IMR-90 (cell line): Measurements from ENCODE around the gene FBXO30. TPM values are rescaled to one million over a fixed set of nuclear protein-coding genes. Genes with fewer than 3 reads are reported as not detected.

ENCODE experiments used
- ATAC-seq: fragments of 200-7000 bp; cut with Tn5 transposase; 2 replicates; pipeline ENCODE4 v1.9.1; 2020; ENCODE audit warnings: low read depth, mild to moderate bottlenecking, moderate library complexity
- BruUV-seq: library from RNA; stranded (reverse); fragments of 400-500 nt; replicated peaks from 2 replicates; lab custom pipeline; 2021; lab: Mats Ljungman, UMichigan
- CTCF ChIA-PET: fragments of 300-600 bp; formaldehyde crosslinking; extraction: SDS; loops from one replicate; lab custom pipeline; 2021; ENCODE audit warnings: antibody characterized with exemption; lab: Yijun Ruan, JAX
- POLR2A ChIA-PET: fragments of 300-600 bp; sonication (Branson Sonifier 250); formaldehyde crosslinking; loops from one replicate; lab custom pipeline; 2022; ENCODE audit warnings: antibody characterized with exemption; ENCODE audit not compliant: unreplicated experiment; lab: Charles Lee
- DNase-seq: peaks from one replicate; pipeline ENCODE4 v3.0.0; 2013
- H2AFZ ChIP-seq: replicated peaks from 2 replicates; pipeline ENCODE3; 2013; ENCODE audit warnings: low read length, mild to moderate bottlenecking; ENCODE audit not compliant: poor library complexity
- H2AK5ac ChIP-seq: 2 replicates; pipeline ENCODE4 v1.6.1; 2013; ENCODE audit warnings: low read depth, low read length, inconsistent platforms
- H2AK9ac ChIP-seq: replicated peaks from 2 replicates; pipeline ENCODE3; 2013; ENCODE audit warnings: mild to moderate bottlenecking, low read depth, low read length, moderate library complexity; ENCODE audit not compliant: poor library complexity
- H2BK120ac ChIP-seq: 2 replicates; pipeline ENCODE4 v1.6.1; 2013; ENCODE audit warnings: low read depth, low read length, inconsistent platforms
- H2BK15ac ChIP-seq: 3 replicates; pipeline ENCODE4 v1.6.1; 2013; ENCODE audit warnings: low read depth, low read length, inconsistent platforms
- H2BK20ac ChIP-seq: 2 replicates; pipeline ENCODE4 v1.6.1; 2013; ENCODE audit warnings: low read depth, mild to moderate bottlenecking, inconsistent platforms, low read length, moderate library complexity
- H2BK5ac ChIP-seq: 2 replicates; pipeline ENCODE4 v1.6.1; 2013; ENCODE audit warnings: mild to moderate bottlenecking, low read depth, low read length, inconsistent platforms; ENCODE audit not compliant: poor library complexity, severe bottlenecking
- H3K14ac ChIP-seq: replicated peaks from 2 replicates; pipeline ENCODE4 v1.6.1; 2013; ENCODE audit warnings: low read depth, low read length, inconsistent platforms
- H3K18ac ChIP-seq: 2 replicates; pipeline ENCODE4 v1.6.1; 2013; ENCODE audit warnings: low read depth, low read length, control low read depth
- H3K23ac ChIP-seq: 2 replicates; pipeline ENCODE4 v1.6.1; 2013; ENCODE audit warnings: low read depth, low read length, inconsistent platforms
- H3K27ac ChIP-seq: 2 replicates; pipeline ENCODE4 v1.5.1; 2013; ENCODE audit warnings: mild to moderate bottlenecking, control low read depth, low read length; ENCODE audit not compliant: insufficient read depth
- H3K27me3 ChIP-seq: 2 replicates; pipeline ENCODE4 v1.6.1; 2013; ENCODE audit warnings: low read length; ENCODE audit not compliant: control insufficient read depth, insufficient read depth
- H3K36me3 ChIP-seq: 2 replicates; pipeline ENCODE4 v1.6.1; 2013; ENCODE audit warnings: low read length, mixed read lengths; ENCODE audit not compliant: control insufficient read depth, insufficient read depth
- H3K4ac ChIP-seq: 2 replicates; pipeline ENCODE4 v1.6.1; 2013; ENCODE audit warnings: low read depth, low read length, inconsistent platforms
- H3K4me1 ChIP-seq: 2 replicates; pipeline ENCODE4 v1.6.1; 2013; ENCODE audit warnings: low read length, mixed read lengths; ENCODE audit not compliant: control insufficient read depth, insufficient read depth
- H3K4me2 ChIP-seq: 2 replicates; pipeline ENCODE4 v1.6.1; 2013; ENCODE audit warnings: low read depth, mild to moderate bottlenecking, control low read depth, low read length, moderate library complexity
- H3K4me3 ChIP-seq: 2 replicates; pipeline ENCODE4 v1.5.1; 2013; ENCODE audit warnings: low read depth, mild to moderate bottlenecking, control low read depth, low read length, moderate library complexity; ENCODE audit not compliant: insufficient read depth
- H3K56ac ChIP-seq: 2 replicates; pipeline ENCODE4 v1.6.1; 2013; ENCODE audit warnings: low read length, inconsistent platforms; ENCODE audit not compliant: insufficient read depth; ENCODE audit errors: extremely low read depth
- H3K79me1 ChIP-seq, 2 experiments: 2 replicates each; pipeline ENCODE4 v1.6.1; 2013; ENCODE audit warnings: low read length in 2 of 2, inconsistent platforms in 1 of 2, low read depth in 1 of 2
- H3K9ac ChIP-seq: 2 replicates; pipeline ENCODE4 v1.6.1; 2013; ENCODE audit warnings: low read depth, low read length, control low read depth
- H3K9me1 ChIP-seq: 2 replicates; pipeline ENCODE4 v1.6.1; 2013; ENCODE audit warnings: low read length, inconsistent platforms; ENCODE audit not compliant: insufficient read depth
- H3K9me3 ChIP-seq: 2 replicates; pipeline ENCODE4 v1.6.1; 2013; ENCODE audit warnings: low read length; ENCODE audit not compliant: control insufficient read depth, insufficient read depth
- H4K20me1 ChIP-seq: 2 replicates; pipeline ENCODE4 v1.6.1; 2013; ENCODE audit warnings: low read length, inconsistent platforms; ENCODE audit not compliant: insufficient read depth
- H4K5ac ChIP-seq: 2 replicates; pipeline ENCODE4 v1.6.1; 2013; ENCODE audit warnings: mild to moderate bottlenecking, low read depth, low read length, control low read depth
- H4K8ac ChIP-seq, 2 experiments: 2 replicates each; pipeline ENCODE4 v1.6.1; 2013; ENCODE audit warnings: low read depth in 2 of 2, low read length in 2 of 2, control low read depth in 1 of 2, inconsistent platforms in 1 of 2
- H4K91ac ChIP-seq: 2 replicates; pipeline ENCODE4 v1.6.1; 2013; ENCODE audit warnings: low read depth, low read length, inconsistent platforms; ENCODE audit not compliant: insufficient read depth
- BHLHE40 ChIP-seq: fragments of 150-350 bp; IDR thresholded peaks from 2 replicates; pipeline ENCODE4 v1.6.1; 2016; ENCODE audit warnings: mild to moderate bottlenecking, low read depth, low read length
- CEBPB ChIP-seq: IDR thresholded peaks from 2 replicates; pipeline ENCODE4 v1.6.1; 2012; ENCODE audit warnings: low read depth, low read length, improper control_type of control experiment
- CHD1 ChIP-seq: IDR thresholded peaks from 2 replicates; pipeline ENCODE4 v1.6.1; 2012; ENCODE audit warnings: low read depth, low read length, improper control_type of control experiment
- ELK1 ChIP-seq: fragments of 150-350 bp; IDR thresholded peaks from 2 replicates; pipeline ENCODE4 v1.6.1; 2016; ENCODE audit warnings: low read depth, mild to moderate bottlenecking, low read length, moderate library complexity, borderline replicate concordance
- FOS ChIP-seq: fragments of 150-350 bp; IDR thresholded peaks from 2 replicates; pipeline ENCODE4 v1.6.1; 2016; ENCODE audit warnings: low read depth, low read length
- MAFK ChIP-seq: IDR thresholded peaks from 2 replicates; pipeline ENCODE4 v1.6.1; 2012; ENCODE audit warnings: low read depth, low read length, improper control_type of control experiment
- MAZ ChIP-seq: IDR thresholded peaks from 2 replicates; pipeline ENCODE4 v1.6.1; 2012; ENCODE audit warnings: low read depth, mild to moderate bottlenecking, low read length, improper control_type of control experiment, moderate library complexity, borderline replicate concordance
- NFE2L2 ChIP-seq: fragments of 150-350 bp; IDR thresholded peaks from 2 replicates; pipeline ENCODE4 v1.6.1; 2016; ENCODE audit warnings: low read depth, mild to moderate bottlenecking, low read length
- POLR2A ChIP-seq: IDR thresholded peaks from 2 replicates; pipeline ENCODE4 v1.6.1; 2012; ENCODE audit warnings: mild to moderate bottlenecking, low read depth, low read length
- RAD21 ChIP-seq: IDR thresholded peaks from 2 replicates; pipeline ENCODE4 v1.6.1; 2012; ENCODE audit warnings: low read length, improper control_type of control experiment
- RCOR1 ChIP-seq: IDR thresholded peaks from 2 replicates; pipeline ENCODE4 v1.6.1; 2012; ENCODE audit warnings: mild to moderate bottlenecking, low read length, improper control_type of control experiment; ENCODE audit not compliant: insufficient replicate concordance
- SMC3 ChIP-seq: fragments of 150-350 bp; IDR thresholded peaks from 2 replicates; pipeline ENCODE4 v1.6.1; 2016; ENCODE audit warnings: low read depth, mild to moderate bottlenecking, antibody characterized with exemption, low read length, moderate library complexity
- USF2 ChIP-seq: fragments of 150-350 bp; IDR thresholded peaks from 2 replicates; pipeline ENCODE4 v1.6.1; 2017; ENCODE audit warnings: mild to moderate bottlenecking, antibody characterized with exemption, low read length, low read depth
- WGBS, 2 experiments: methylation state at CpG; one replicate each; pipeline versions ENCODE4 v1.1.5 to v1.1.7; 2013; ENCODE audit warnings: missing lambda C conversion rate in 2 of 2; ENCODE audit not compliant: insufficient read length in 1 of 2; ENCODE audit errors: extremely low coverage in 2 of 2; 5-methylcytosine and 5-hydroxymethylcytosine counted together
- dilution Hi-C: fragments of 300-500 bp; cut with HindIII; formaldehyde crosslinking; loops from one replicate; pipeline ENCODE4 v1.14.3; 2018; ENCODE audit warnings: low sequenced_read_pairs; ENCODE audit not compliant: unreplicated experiment
- in situ Hi-C: fragments of 300-500 bp; cut with MboI; formaldehyde crosslinking; loops from 3 replicates; pipeline ENCODE4 v1.14.3; 2019; ENCODE audit warnings: low sequenced_read_pairs, inconsistent platforms, mixed read lengths
- intact Hi-C: fragments of 100-400 bp; cut with micrococcal nuclease; formaldehyde crosslinking; loops from 2 replicates; pipeline ENCODE4 v1.10.0; 2022
- polyA plus RNA-seq, 3 experiments: library from polyadenylated mRNA; depleted of rRNA; stranded (reverse); fragments of >200 nt; gene quantifications; 2 replicates each; pipeline ENCODE4 v1.2.3, GENCODE V29; 2012; ENCODE audit warnings: low replicate concordance in 1 of 3
- total RNA-seq: library from RNA; depleted of rRNA; stranded (reverse); fragments of >200 nt; gene quantifications from 2 replicates; pipeline ENCODE4 v1.2.3, GENCODE V29; 2012

The FBXO30 gene
- total and polyA plus RNA-seq, 2 of the 4 experiments (the other 2 are of a cell fraction) = 3.1 to 9.3 TPM

GRCh38 chr6:145844933-145845540 is 30.4 kb upstream of the FBXO30 start:
- POLR2A ChIA-PET = interaction anchor here (0.5 kb wide), 1 partner anchor 19 kb away, joined by 3 read pairs; no protein-coding TSS in a partner anchor
- no peak overlapping the region for H2BK20ac ChIP-seq
- H3K9me1 ChIP-seq = 0 out of 2 replicates have a peak, but pooled peaks cover 3% of the 10 kb centered on the region
- no peak overlapping the region for H2AFZ ChIP-seq
- H3K14ac ChIP-seq = no peak overlapping the region
- no peak overlapping the region for H2BK5ac ChIP-seq
- TF ChIP-seq ELK1 (no peak), NFE2L2 (no peak), SMC3 (no peak), FOS (no peak), MAFK (no peak), POLR2A (no peak), CHD1 (no peak), BHLHE40 (no peak), RCOR1 (no peak), RAD21 (no peak), MAZ (no peak), USF2 (no peak), CEBPB (no peak)
- no peak overlapping the region for H2AK9ac ChIP-seq
- H4K20me1 ChIP-seq = no peaks in the 10 kb centered on the region
- H3K4me1 ChIP-seq = peaks cover 4% of the 10 kb centered on the region
- no peak for DNase-seq
- no peaks in the 10 kb centered on the region for H3K79me1 ChIP-seq
- BruUV-seq = no TSS peak
- no peak overlapping the region for H3K9ac ChIP-seq
- H3K56ac ChIP-seq = no peak overlapping the region
- H4K8ac ChIP-seq = no peak overlapping the region
- in situ Hi-C loops = no loop called here
- H3K4ac ChIP-seq = no peak overlapping the region
- no peak overlapping the region for H4K91ac ChIP-seq
- H3K36me3 ChIP-seq = no peaks in the 10 kb centered on the region
- no peak for ATAC-seq
- H3K4me2 ChIP-seq = no peak overlapping the region
- 80% methylated on average over 1 of the region's 4 CpGs; no CpG with 5 or more reads in 1 of the 2 experiments for WGBS, 2 experiments
- intact Hi-C loops = loop anchor here (5.0 kb wide), 1 partner anchor 32 kb away; no protein-coding TSS in a partner anchor
- H3K23ac ChIP-seq = no peak overlapping the region
- H2BK120ac ChIP-seq = no peak overlapping the region
- no peaks in the 10 kb centered on the region for H3K27me3 ChIP-seq
- no peak overlapping the region for H3K18ac ChIP-seq
- no peak overlapping the region for H2BK15ac ChIP-seq
- H2AK5ac ChIP-seq = no peak overlapping the region
- no peak overlapping the region for H3K27ac ChIP-seq
- no peak overlapping the region for H4K5ac ChIP-seq
- no peaks in the 10 kb centered on the region for H3K9me3 ChIP-seq
- H3K4me3 ChIP-seq = no peak overlapping the region
- CTCF ChIA-PET = no interaction called here
- dilution Hi-C loops = no loop called here
